ENCODE data around the gene USB1.
"Not testable (repeated sequence)": the region's sequence is repeated elsewhere in the genome, so short reads cannot be mapped to it uniquely, and the experiment has no call there.

Gene USB1

DNA sequence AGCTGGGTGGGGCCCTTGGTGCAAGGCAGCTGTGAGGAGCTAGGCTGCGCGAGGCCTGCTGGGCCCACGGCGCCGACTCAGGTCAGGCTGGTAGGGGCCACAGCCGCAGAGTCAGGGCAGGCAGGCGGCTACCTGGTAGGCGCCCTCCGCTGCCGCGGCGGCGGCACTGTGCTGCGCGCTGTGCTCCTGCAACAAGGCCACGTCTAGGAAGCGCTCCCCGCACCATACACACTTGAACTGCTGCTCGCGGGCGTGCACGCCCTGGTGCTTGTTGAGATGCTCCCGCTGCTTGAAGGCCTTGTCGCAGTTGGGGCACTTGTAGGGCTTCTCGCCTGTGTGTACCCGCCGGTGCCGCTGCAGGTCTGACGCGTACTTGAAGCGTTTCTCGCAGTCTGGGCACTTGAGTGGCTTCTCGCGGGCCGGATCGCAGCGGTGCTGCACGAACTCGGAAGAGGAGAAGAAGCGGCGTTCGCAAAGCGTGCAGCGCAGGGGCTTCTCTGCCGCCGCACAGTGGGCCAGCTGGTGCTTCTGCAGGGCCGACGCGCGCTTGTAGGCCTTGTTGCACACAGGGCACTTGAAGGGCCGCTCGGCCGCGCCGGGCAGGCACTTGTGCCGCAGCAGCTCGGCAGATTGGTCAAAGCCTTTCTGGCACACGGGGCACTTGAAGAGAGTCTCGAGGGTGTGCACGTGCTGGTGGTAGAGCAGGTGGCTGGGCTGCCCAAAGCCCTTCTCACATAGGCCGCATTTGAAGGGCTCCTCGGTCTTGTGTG lies 4.6 kb upstream of the USB1 start:
- DNase-seq, result no peak

DNA sequence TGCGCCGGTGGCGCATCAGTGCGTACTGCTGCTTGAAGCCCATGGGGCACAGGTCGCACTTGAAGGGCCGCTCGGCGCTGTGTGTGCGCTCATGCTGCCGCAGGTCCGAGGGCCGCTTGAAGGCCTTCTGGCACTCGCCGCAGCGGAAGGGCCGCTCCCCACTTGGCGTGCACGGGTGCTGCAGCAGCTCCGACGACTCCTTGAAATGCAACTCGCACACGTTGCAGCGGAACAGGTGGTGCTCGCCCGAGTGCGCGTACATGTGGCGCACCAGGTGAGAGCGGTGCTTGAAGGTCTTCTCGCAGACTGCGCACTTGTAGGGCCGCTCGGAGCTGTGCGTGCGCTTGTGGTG lies 4.1 kb upstream of the USB1 start:
- no peak for DNase-seq

DNA sequence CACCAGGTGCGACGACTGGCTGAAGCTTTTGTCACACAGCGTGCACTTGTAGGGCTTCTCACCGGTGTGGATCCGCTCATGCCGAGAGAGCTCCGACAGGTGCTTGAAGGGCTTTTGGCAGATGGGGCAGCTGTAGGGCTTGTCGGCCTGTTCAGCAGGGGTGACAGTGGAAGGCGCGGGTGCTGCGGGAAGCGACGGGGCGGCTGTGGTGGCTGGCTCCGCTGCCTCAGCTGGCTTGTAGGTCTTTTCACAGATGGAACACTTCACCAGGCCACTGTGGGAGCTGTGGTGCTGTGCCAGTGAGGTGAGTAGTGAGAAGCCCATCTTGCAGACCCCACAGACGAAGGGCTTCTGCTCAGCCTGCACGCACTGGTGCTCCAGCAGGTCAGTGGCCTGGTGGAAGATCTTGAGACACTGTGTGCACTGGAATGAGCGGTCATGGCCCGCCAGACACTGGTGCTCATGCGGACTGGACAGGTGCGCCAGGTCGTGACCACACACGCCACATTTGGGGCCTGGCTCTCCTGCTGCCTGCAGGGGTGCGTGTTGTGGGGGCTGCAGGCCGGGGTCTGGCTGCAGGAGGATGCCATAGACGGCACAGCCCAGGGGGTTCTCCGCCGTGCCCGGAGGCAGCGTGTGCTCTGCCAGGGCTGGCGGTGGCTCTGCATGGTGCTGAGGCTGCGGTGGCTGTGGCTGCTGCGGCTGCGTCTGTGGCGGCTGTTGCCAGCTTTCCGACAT lies 3.5 kb upstream of the USB1 start:
- no peak for DNase-seq

GRCh38 chr16:57998486-57998885 lies 2.7 kb upstream of the USB1 start:
- no peak for DNase-seq

- DNase-seq, result no peak
Measured at GRCh38 chr16:57998992-57999365, 2.2 kb upstream of the USB1 start.

DNA sequence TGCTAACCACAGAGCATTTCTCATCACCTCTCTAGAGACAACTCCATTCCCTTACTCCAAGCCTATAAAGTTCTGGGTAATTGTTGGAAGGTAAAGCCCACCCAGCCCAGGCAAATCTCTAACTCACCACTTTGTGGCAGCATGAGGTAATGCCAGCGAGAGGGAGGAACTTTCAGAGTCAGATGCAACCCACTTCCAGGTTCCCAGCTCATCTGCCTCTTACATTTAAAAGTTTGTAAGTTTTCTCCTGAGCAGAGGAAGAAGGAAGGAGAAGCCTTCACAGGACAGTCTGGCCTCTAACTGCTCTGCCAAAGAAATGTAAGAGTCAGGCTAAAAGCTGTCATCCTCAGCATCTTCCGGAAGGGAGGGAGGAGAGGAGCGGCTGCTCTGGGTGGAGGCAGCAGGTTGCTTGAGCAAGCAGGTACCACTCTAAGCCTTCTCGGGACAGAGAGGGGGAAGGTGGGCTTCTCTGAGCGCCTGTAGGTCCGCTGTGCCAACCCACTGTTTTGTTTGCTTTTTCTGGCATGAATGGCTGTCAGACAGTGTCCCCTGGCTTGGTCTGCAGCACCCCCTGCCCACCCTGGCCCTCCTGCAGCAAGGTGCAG lies 1.7 kb upstream of the USB1 start:
- DNase-seq, result peak; percentile 32

GRCh38 chr16:57999971-58000705 lies 1.1 kb upstream of the USB1 start, which contains the start of gene ZNF319:
Gene ZNF319 (minus strand): TSS chr16:58000672. CDS start chr16:57998265, 2,407 bp downstream.
- DNase-seq, result no peak

GRCh38 chr16:58001781-58002415 lies 691 bp downstream of the USB1 start:
- DNase-seq, result no peak

DNA sequence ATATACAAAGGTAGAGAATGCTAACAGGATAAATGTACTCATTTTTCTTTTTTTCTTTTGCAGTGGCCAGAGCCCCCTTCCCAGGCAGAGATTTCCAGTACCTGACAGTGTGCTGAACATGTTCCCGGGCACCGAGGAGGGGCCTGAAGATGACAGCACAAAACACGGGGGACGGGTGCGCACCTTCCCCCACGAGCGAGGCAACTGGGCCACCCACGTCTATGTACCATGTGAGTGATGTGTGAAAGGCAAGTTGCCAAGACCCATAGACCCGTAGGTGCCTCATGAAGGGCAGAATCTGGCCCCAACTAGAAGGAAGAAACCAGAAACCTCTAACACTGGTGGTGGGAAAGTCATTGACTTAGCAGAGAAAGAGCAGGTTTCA lies 1.2 kb downstream of the USB1 start:
- no peak for DNase-seq

DNA sequence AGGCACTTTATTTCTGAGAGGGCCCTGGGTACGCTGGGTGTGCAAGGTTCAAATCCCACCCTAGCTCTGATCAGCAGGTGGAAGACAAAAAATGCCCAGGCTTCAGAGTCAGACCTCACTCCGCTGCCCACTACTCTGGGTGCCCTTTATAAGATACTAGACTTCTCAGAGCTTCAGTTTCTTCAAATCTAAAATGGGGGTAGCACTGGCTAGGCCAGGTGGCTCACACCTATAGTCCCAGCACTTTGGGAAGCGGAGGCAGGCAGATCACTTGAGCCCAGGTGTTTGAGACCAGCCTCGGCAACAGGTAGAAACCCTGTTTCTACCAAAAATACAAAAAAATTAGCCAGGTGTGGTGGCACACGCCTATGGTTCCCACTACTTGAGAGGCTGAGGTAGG lies 1.7 kb downstream of the USB1 start:
- no peak for DNase-seq

GRCh38 chr16:58004736-58005135 lies 3.5 kb downstream of the USB1 start:
- DNase-seq, result not testable (repeated sequence)

- no peak for DNase-seq
Measured at GRCh38 chr16:58009856-58010416, 8.7 kb downstream of the USB1 start.

DNA sequence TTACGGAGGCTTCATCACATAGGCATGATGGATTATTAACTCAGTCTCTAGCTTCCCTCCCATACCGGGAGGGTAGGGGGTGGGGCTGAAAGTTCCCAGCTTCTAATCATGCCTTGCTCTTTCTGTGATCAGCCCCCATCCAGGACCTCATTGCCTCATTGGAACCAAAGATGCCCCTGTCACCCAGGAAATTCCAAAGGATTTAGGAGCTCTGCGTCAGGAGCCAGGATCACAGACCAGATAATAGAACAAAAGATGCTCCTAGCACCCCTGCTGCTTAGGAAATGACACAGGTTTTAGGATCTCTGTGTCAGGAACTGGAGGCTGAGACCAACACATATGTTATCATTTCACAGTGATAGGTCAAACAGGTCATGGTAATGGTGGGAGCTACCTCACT lies 9.7 kb downstream of the USB1 start:
- DNase-seq, result no peak

DNA sequence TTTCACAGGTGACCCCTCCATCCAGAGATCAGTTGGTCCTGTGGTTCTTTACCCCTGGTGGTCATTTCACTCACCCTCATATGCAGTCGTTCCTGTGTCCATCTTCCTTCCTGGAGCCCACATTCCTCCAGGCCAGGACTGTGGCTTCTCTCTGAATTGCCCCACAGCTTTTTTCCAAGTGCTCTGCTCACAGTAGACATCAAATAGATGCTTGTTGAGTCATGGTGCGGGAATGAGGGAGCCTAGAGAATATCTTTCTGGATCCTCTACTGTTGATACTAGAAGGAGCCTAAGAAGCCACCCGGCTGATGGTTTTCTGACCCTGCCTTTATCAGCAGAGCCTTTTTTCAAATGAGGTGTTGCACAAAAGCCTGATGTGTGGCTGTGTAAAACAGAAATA lies 10.4 kb downstream of the USB1 start:
- DNase-seq, result no peak

GRCh38 chr16:58012481-58012880 lies 11.3 kb downstream of the USB1 start:
- DNase-seq, result no peak

DNA sequence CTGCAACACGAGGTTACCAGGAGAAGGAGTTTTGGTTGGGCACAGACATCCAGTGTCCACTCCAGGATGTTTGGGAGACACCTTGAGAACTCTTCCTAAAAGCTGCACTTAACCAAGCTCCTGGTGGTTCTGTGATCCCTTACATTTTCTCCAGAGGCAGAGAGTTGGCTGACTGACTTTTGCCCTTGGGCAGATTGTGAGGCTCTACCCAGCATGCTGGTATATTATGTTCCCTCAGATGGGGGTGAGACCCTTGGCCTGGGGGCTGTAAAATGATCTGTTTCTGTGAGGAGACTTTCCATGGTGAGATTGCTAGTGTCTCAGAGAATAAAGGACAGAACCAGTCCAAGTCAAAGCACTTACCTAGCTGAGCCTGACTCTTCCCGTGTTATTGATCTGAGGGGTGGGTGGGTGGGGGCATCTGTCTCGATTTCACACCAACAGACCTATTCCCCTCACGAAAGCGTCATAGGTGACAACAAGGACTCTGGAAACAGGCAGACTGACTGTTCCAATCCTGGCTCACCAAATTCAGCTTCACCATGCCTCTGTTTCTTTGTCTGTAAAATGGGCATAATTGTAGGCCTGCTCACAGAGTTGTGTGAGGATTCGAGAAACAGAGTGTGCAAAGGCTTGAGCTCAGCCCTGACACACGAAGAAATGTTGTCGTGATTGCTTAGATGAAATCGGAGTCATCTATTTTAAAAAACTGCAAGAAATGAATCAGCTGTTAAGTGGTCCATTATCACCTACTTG lies 12.2 kb downstream of the USB1 start:
- no peak for DNase-seq

GRCh38 chr16:58016840-58017446 lies 15.7 kb downstream of the USB1 start:
- no peak for DNase-seq

DNA sequence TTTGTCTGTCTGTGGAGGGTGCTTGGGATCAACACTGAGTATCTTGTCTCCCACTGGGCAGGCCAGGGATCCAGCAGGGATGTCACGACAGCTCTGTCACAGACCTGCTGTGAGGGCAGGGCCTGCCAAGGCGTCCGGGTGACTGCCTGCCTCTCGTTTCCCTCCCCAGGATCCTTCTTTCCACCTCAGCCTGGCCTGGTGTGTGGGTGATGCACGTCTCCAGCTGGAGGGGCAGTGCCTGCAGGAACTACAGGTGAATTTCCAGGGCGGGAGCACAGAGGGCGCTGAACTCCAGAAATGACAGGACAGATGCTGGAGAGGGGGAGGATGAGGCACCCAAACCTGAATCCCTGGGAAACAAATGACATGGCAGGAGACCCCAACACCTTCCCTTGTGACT lies 17.6 kb downstream of the USB1 start:
- DNase-seq, result no peak

GRCh38 chr16:58019866-58020538 lies 18.8 kb downstream of the USB1 start:
- DNase-seq, result no peak

DNA sequence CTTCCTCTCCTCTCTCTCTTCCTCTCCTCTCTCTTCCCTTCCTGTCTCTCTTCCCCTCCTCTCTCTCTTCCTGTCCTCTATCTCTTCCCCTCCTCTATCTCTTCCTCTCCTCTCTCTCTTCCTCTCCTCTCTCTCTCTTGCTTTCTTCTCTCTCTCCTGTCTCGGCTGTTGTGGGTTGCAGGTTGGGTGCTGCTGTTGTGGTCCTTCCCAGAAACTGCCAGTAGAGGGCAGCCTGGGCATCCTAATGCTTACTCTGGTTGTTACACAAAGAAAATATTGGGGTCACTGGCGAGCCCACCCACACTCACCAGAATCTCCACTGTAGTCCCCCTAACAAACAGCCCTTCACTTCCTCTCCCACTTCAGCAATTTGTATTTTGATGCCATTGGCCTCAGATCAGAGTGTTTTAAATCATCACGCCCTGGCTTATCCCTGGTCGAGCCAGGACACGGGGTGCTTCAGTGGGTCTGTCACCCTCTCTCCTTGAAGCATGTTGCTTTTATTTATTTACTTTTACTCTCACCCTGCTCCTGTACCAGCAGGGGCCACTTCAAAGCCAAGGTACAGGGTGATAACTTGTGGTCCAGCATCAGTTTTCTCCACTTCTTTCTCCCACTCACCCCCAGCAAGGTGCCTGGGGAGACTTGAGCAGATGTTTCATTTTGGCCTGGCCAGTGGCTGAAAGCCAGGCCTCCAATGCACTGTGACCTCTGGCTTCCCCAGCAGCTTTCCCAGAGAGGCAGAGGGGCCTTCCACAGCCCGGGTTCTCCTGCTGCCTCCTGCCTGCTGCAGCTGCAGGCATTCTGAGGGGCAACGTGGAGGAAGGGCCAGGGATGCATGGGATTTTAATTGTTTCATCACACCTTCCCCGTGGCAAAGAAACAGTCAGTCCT lies 19.7 kb downstream of the USB1 start:
- peak; percentile 51 for DNase-seq
